ENCODE results near the gene ANKRD9. TPM values are rescaled to one million over a fixed set of nuclear protein-coding genes. Genes with fewer than 3 reads are reported as not detected.

Gene ANKRD9
- total and polyA plus RNA-seq, 10 of the 15 experiments (the other 5 are each of a cell fraction or from before 2014, with no cell fraction given) = 0.03 to 3.6 (median 0.49) TPM

- Histone ChIP-seq H3K4me3 (no peak overlapping the region), H3K79me2 (ENCODE audit: control insufficient read depth, insufficient read depth, low read length) (no peaks in the 10 kb centered on the region), H3K4me1 (ENCODE audit: control insufficient read depth, insufficient read depth, low read length) (no peaks in the 10 kb centered on the region), H3K9me3 (replicated peaks; ENCODE audit: control insufficient read depth, insufficient read depth, low read length) (no peaks in the 10 kb centered on the region), H3K27ac (ENCODE audit: control insufficient read depth, insufficient read depth) (no peak overlapping the region), H3K27me3 (replicated peaks in 1 of 2; ENCODE audit: control insufficient read depth in 2 of 2, insufficient read depth in 2 of 2, low read length in 1 of 2) (no peaks in the 10 kb centered on the region), H3K4me2 (ENCODE audit: control insufficient read depth, insufficient read depth) (no peak overlapping the region), H2AFZ (ENCODE audit: control insufficient read depth, low read depth, low read length) (no peak overlapping the region), H3K36me3 (ENCODE audit: control insufficient read depth in 2 of 2, insufficient read depth in 2 of 2, low read length in 1 of 2) (no peaks in the 10 kb centered on the region), H3K9ac (ENCODE audit: control insufficient read depth, insufficient read depth, low read length) (no peak overlapping the region), H4K20me1 (ENCODE audit: control insufficient read depth, insufficient read depth) (no peaks in the 10 kb centered on the region)
- ATAC-seq (no peak), DNase-seq (ENCODE audit: low read depth, low spot score) (no peak), FAIRE-seq (no peak)
- ChIA-PET CTCF (no interaction called here), POLR2A (no interaction called here), RAD21 (ENCODE audit: unreplicated experiment) (no interaction called here), SMC1A (ENCODE audit: uncharacterized antibody, unreplicated experiment) (no interaction called here)
- 75% methylated on average over 26 of the region's 26 CpGs for WGBS (ENCODE audit: insufficient coverage, insufficient replicate concordance, low lambda C conversion rate, missing lambda C conversion rate)
- in situ Hi-C loops (cut with MboI) (no loop called here), intact Hi-C loops (cut with micrococcal nuclease; ENCODE audit: unreplicated experiment) (no loop called here)
- TF ChIP-seq RAD21 (IDR thresholded peaks at IDR 0.05; ENCODE audit: insufficient read depth, low read depth, low read length) = no peak
- no peak for TF ChIP-seq HDAC2 (IDR thresholded peaks at IDR 0.05)
- TF ChIP-seq ATF7 (IDR thresholded peaks at IDR 0.05; ENCODE audit: low read depth) = no peak
- TF ChIP-seq MEF2B (IDR thresholded peaks at IDR 0.05; ENCODE audit: partially characterized antibody, poor library complexity, severe bottlenecking) = no peak
- TF ChIP-seq CBFB (IDR thresholded peaks at IDR 0.05; ENCODE audit: low read depth) = no peak
- TF ChIP-seq BRCA1 (IDR thresholded peaks at IDR 0.05; ENCODE audit: low read depth, low read length) = no peak
- TF ChIP-seq LARP7 (IDR thresholded peaks at IDR 0.05) = no peak
- no peak for TF ChIP-seq BMI1 (IDR thresholded peaks at IDR 0.05; ENCODE audit: borderline replicate concordance)
- TF ChIP-seq SMAD5 (IDR thresholded peaks at IDR 0.05; ENCODE audit: low read depth) = no peak
- TF ChIP-seq USF1 (IDR thresholded peaks at IDR 0.05; ENCODE audit: borderline replicate concordance, extremely low read length, insufficient read depth, low read depth, low read length) = no peak
- no peak for TF ChIP-seq YBX1 (IDR thresholded peaks at IDR 0.05)
- no TSS peak for BruUV-seq (replicated peaks)
Measured at GRCh38 chr14:102495491-102496330, 13.9 kb downstream of the ANKRD9 start.

Measured in GM12878 (cell line).